HEK293 (cell line): ENCODE results near the gene BTBD9.

ENCODE experiments used
- CTCF ChIA-PET: fragments of 350-600 bp; formaldehyde crosslinking; extraction: SDS; loops from one replicate; lab custom pipeline; 2021; ENCODE audit warnings: antibody characterized with exemption; lab: Yijun Ruan, JAX
- POLR2A ChIA-PET: fragments of 300-600 bp; formaldehyde crosslinking; extraction: SDS; loops from one replicate; lab custom pipeline; 2020; ENCODE audit warnings: antibody characterized with exemption, inconsistent platforms; lab: Yijun Ruan, JAX
- H3K27ac ChIP-seq: fragments of 200-500 bp; sonication (Bioruptor generic); 2 replicates; pipeline ENCODE4 v1.5.1; 2014; ENCODE audit warnings: low read depth, low read length, control low read depth, inconsistent platforms; ENCODE audit errors: extremely low read depth
- H3K36me3 ChIP-seq, 2 experiments: fragments of 200-500 bp in 1 of 2; sonication (Bioruptor generic) in 1 of 2; 1 replicate in 1 of 2; 2 replicates in 1 of 2; pipeline ENCODE4 v1.5.1; 2014 to 2017; ENCODE audit warnings: inconsistent platforms in 2 of 2, low read length in 2 of 2; ENCODE audit not compliant: control insufficient read depth in 2 of 2, insufficient read depth in 1 of 2
- H3K4me1 ChIP-seq: fragments of 200-500 bp; sonication (Bioruptor generic); 2 replicates; pipeline ENCODE4 v1.5.1; 2014; ENCODE audit warnings: mild to moderate bottlenecking, low read length, inconsistent platforms; ENCODE audit not compliant: control insufficient read depth, insufficient read depth
- H3K4me3 ChIP-seq: 2 replicates; pipeline ENCODE4 v1.5.1; 2011; ENCODE audit warnings: low read depth, mild to moderate bottlenecking, control low read depth, low read length, moderate library complexity
- H3K9me3 ChIP-seq: fragments of 200-500 bp; sonication (Bioruptor generic); 2 replicates; pipeline ENCODE4 v1.5.1; 2014; ENCODE audit warnings: low read depth, low read length, inconsistent platforms; ENCODE audit not compliant: control insufficient read depth, insufficient read depth
- BCL6B ChIP-seq: fragments of 450-650 bp; formaldehyde crosslinking; IDR thresholded peaks from 2 replicates; pipeline ENCODE4 v1.5.1; 2017; ENCODE audit warnings: missing biosample characterization, missing genetic modification characterization
- GLI4 ChIP-seq: fragments of 450-650 bp; formaldehyde crosslinking; IDR thresholded peaks from 2 replicates; pipeline ENCODE4 v1.5.1; 2016; ENCODE audit warnings: missing biosample characterization, missing genetic modification characterization
- GLIS1 ChIP-seq: fragments of 450-650 bp; formaldehyde crosslinking; IDR thresholded peaks from 2 replicates; pipeline ENCODE4 v1.5.1; 2016; ENCODE audit warnings: missing biosample characterization, missing genetic modification characterization
- KLF9 ChIP-seq: fragments of 450-650 bp; formaldehyde crosslinking; IDR thresholded peaks from 2 replicates; pipeline ENCODE4 v1.5.1; 2016; ENCODE audit warnings: missing biosample characterization, missing genetic modification characterization, low read depth
- PRDM4 ChIP-seq: fragments of 450-650 bp; formaldehyde crosslinking; IDR thresholded peaks from 2 replicates; pipeline ENCODE4 v1.5.1; 2017; ENCODE audit warnings: missing biosample characterization, missing genetic modification characterization
- SCRT2 ChIP-seq: fragments of 450-650 bp; formaldehyde crosslinking; IDR thresholded peaks from 2 replicates; pipeline ENCODE4 v1.5.1; 2016; ENCODE audit warnings: missing biosample characterization, missing genetic modification characterization
- ZNF266 ChIP-seq: fragments of 450-650 bp; formaldehyde crosslinking; IDR thresholded peaks from 2 replicates; pipeline ENCODE4 v1.5.1; 2016; ENCODE audit warnings: missing biosample characterization, missing genetic modification characterization, low read depth
- ZNF416 ChIP-seq: fragments of 450-650 bp; formaldehyde crosslinking; IDR thresholded peaks from 2 replicates; pipeline ENCODE4 v1.5.1; 2016; ENCODE audit warnings: missing biosample characterization, missing genetic modification characterization
- ZNF501 ChIP-seq: fragments of 450-650 bp; formaldehyde crosslinking; IDR thresholded peaks from 2 replicates; pipeline ENCODE4 v1.5.1; 2016; ENCODE audit warnings: missing biosample characterization, missing genetic modification characterization
- ZNF530 ChIP-seq: fragments of 450-650 bp; formaldehyde crosslinking; IDR thresholded peaks from 2 replicates; pipeline ENCODE4 v1.5.1; 2016; ENCODE audit warnings: low read depth, missing biosample characterization, missing genetic modification characterization
- ZNF600 ChIP-seq: fragments of 450-650 bp; formaldehyde crosslinking; IDR thresholded peaks from 2 replicates; pipeline ENCODE4 v1.5.1; 2016; ENCODE audit warnings: missing biosample characterization, missing genetic modification characterization
- ZNF624 ChIP-seq: fragments of 450-650 bp; formaldehyde crosslinking; IDR thresholded peaks from 2 replicates; pipeline ENCODE4 v1.5.1; 2017; ENCODE audit warnings: missing biosample characterization, missing genetic modification characterization
- ZNF645 ChIP-seq: fragments of 450-650 bp; formaldehyde crosslinking; IDR thresholded peaks from 2 replicates; pipeline ENCODE4; 2016; ENCODE audit warnings: missing biosample characterization, missing genetic modification characterization
- ZNF670 ChIP-seq: fragments of 450-650 bp; formaldehyde crosslinking; IDR thresholded peaks from 2 replicates; pipeline ENCODE4 v1.5.1; 2016; ENCODE audit warnings: missing biosample characterization, missing genetic modification characterization, low read depth
- ZNF692 ChIP-seq: fragments of 450-650 bp; formaldehyde crosslinking; IDR thresholded peaks from 2 replicates; pipeline ENCODE4 v1.5.1; 2016; ENCODE audit warnings: missing biosample characterization, missing genetic modification characterization
- ZNF768 ChIP-seq: fragments of 450-650 bp; formaldehyde crosslinking; IDR thresholded peaks from 2 replicates; pipeline ENCODE4 v1.5.1; 2018; ENCODE audit warnings: missing biosample characterization, mild to moderate bottlenecking, missing genetic modification characterization
- ZNF791 ChIP-seq: fragments of 450-650 bp; formaldehyde crosslinking; IDR thresholded peaks from 2 replicates; pipeline ENCODE4 v1.5.1; 2016; ENCODE audit warnings: missing biosample characterization, missing genetic modification characterization
- ZNF830 ChIP-seq: fragments of 450-650 bp; IDR thresholded peaks from 2 replicates; pipeline ENCODE4 v1.5.0; 2018; ENCODE audit warnings: missing biosample characterization, missing genetic modification characterization, low read depth, mild to moderate bottlenecking, moderate library complexity
- ZNF843 ChIP-seq: fragments of 450-650 bp; formaldehyde crosslinking; IDR thresholded peaks from 2 replicates; pipeline ENCODE4 v1.5.1; 2016; ENCODE audit warnings: missing biosample characterization, missing genetic modification characterization

The BTBD9 gene

GRCh38 chr6:38188677-38189335, 450.9 kb downstream of the BTBD9 start:
- H3K36me3 ChIP-seq, result no peaks in the 10 kb centered on the region
- H3K9me3 ChIP-seq, result no peaks in the 10 kb centered on the region
- POLR2A ChIA-PET, result no interaction called here
- TF ChIP-seq PRDM4 (no peak), GLIS1 (tag by site-specific recombination) (no peak), ZNF501 (no peak), ZNF600 (no peak), ZNF670 (tag by site-specific recombination) (no peak)
- TF ChIP-seq, all 188 proteins: peak for 0
- H3K4me1 ChIP-seq, result no peaks in the 10 kb centered on the region
- no peak overlapping the region for H3K27ac ChIP-seq
- no peak overlapping the region for H3K4me3 ChIP-seq
- CTCF ChIA-PET, result interaction anchor here (0.6 kb wide), 1 partner anchor 841 kb away, joined by 4 read pairs; no protein-coding TSS in a partner anchor

- CTCF ChIA-PET, result interaction anchor here (0.6 kb wide), 1 partner anchor 842 kb away, joined by 4 read pairs; no protein-coding TSS in a partner anchor
- Histone ChIP-seq H3K4me3 (no peak overlapping the region), H3K4me1 (no peaks in the 10 kb centered on the region), H3K36me3 (no peaks in the 10 kb centered on the region), H3K9me3 (no peaks in the 10 kb centered on the region), H3K27ac (no peak overlapping the region)
- TF ChIP-seq ZNF830 (no peak), KLF9 (tag by site-specific recombination) (no peak), ZNF791 (tag by site-specific recombination) (no peak), ZNF768 (no peak), ZNF266 (no peak), ZNF530 (tag by site-specific recombination) (no peak), ZNF843 (tag by site-specific recombination) (no peak), ZNF645 (no peak), ZNF692 (tag by site-specific recombination) (no peak), SCRT2 (no peak), ZNF416 (tag by site-specific recombination) (no peak), GLI4 (tag by site-specific recombination) (no peak), BCL6B (tag by site-specific recombination) (no peak), ZNF624 (no peak)
- POLR2A ChIA-PET, result no interaction called here
Observed at GRCh38 chr6:38187811-38188590, 451.7 kb downstream of the BTBD9 start.
